Karpas-422 (cell line): ENCODE data around the gene SMC1B. TPM values are rescaled to one million over a fixed set of nuclear protein-coding genes. Genes with fewer than 3 reads are reported as not detected.
"Not testable (repeated sequence)": the region's sequence is repeated elsewhere in the genome, so short reads cannot be mapped to it uniquely, and the experiment has no call there.

Experiments used
- DNase-seq: peaks from one replicate; pipeline ENCODE4 v3.0.0-alpha.2; 2015
- H2AFZ ChIP-seq: fragments of 200-600 bp; sonication (generic); 2 replicates; pipeline ENCODE4 v1.6.1; 2014; ENCODE audit warnings: antibody characterized with exemption, low read length, mixed read lengths
- H3K27ac ChIP-seq: fragments of 200-600 bp; sonication (generic); 2 replicates; pipeline ENCODE4 v1.5.1; 2014; ENCODE audit warnings: mild to moderate bottlenecking, low read length, moderate library complexity
- H3K27me3 ChIP-seq: fragments of 200-600 bp; sonication (generic); 2 replicates; pipeline ENCODE4 v1.6.1; 2014; ENCODE audit warnings: low read length, mixed read lengths
- H3K36me3 ChIP-seq: fragments of 200-600 bp; sonication (generic); 2 replicates; pipeline ENCODE4 v1.6.1; 2014; ENCODE audit warnings: low read length, mixed read lengths; ENCODE audit not compliant: insufficient read depth
- H3K4me1 ChIP-seq: fragments of 200-600 bp; sonication (generic); 2 replicates; pipeline ENCODE4 v1.6.1; 2014; ENCODE audit warnings: mild to moderate bottlenecking, low read length, mixed read lengths
- H3K4me2 ChIP-seq: fragments of 200-600 bp; sonication (generic); 2 replicates; pipeline ENCODE4 v1.6.1; 2014; ENCODE audit warnings: low read length, low read depth, mild to moderate bottlenecking; ENCODE audit not compliant: poor library complexity, severe bottlenecking
- H3K4me3 ChIP-seq: fragments of 200-600 bp; sonication (generic); 2 replicates; pipeline ENCODE4 v1.5.1; 2014; ENCODE audit warnings: mild to moderate bottlenecking, antibody characterized with exemption, low read length, mixed read lengths
- H3K79me2 ChIP-seq: fragments of 200-600 bp; sonication (generic); 2 replicates; pipeline ENCODE4 v1.6.1; 2014; ENCODE audit warnings: mild to moderate bottlenecking, low read length, mixed read lengths
- H3K9ac ChIP-seq: fragments of 200-600 bp; sonication (generic); 2 replicates; pipeline ENCODE4 v1.6.0; 2014; ENCODE audit warnings: low read length
- H3K9me2 ChIP-seq: fragments of 200-600 bp; sonication (generic), shearing (Covaris generic); replicated peaks from 2 replicates; pipeline ENCODE4 v1.6.0; 2014; ENCODE audit warnings: mild to moderate bottlenecking, low read length, moderate library complexity; ENCODE audit not compliant: insufficient read depth
- H3K9me3 ChIP-seq: fragments of 300-700, 200-600 bp; sonication (generic); 2 replicates; pipeline ENCODE4 v1.6.1; 2014; ENCODE audit warnings: low read length, mixed read lengths
- H4K20me1 ChIP-seq: fragments of 200-600 bp; sonication (generic); 2 replicates; pipeline ENCODE4 v1.6.1; 2014; ENCODE audit warnings: mild to moderate bottlenecking, antibody characterized with exemption, low read length, low read depth; ENCODE audit not compliant: insufficient read depth
- total RNA-seq: library from RNA; depleted of rRNA; stranded (reverse); fragments of >200 nt; shearing (Covaris generic); gene quantifications from 2 replicates; pipeline ENCODE4 v1.2.3, GENCODE V29; 2014; ENCODE audit warnings: low replicate concordance

Gene SMC1B
- total RNA-seq, 1 experiment from 2014 or later, result not detected

DNA sequence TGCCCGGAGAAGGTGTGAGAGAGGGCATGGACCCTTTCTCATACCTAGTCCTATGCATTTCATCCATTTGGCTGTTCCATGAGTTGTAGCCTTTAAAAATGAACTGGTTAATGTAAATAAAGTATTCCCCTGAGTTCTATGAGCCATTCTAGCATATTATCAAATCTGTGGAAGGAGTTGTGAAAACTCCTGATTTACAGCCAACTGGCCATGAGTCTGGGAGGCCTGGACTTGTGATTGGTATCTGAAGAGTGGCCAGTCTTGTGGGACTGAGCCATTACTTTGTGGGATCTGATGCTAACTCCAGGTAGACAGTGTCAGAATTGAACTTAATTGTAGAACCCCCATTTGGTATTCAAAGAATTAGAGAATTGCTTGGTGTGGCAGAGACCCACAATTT is 55.3 kb downstream of the SMC1B start:
- Histone ChIP-seq H3K27me3 (no peaks in the 10 kb centered on the region), H3K9ac (no peak overlapping the region), H4K20me1 (no peaks in the 10 kb centered on the region), H3K27ac (no peak overlapping the region), H3K4me3 (no peak overlapping the region), H3K9me2 (no peaks in the 10 kb centered on the region), H3K9me3 (no peaks in the 10 kb centered on the region), H3K36me3 (no peaks in the 10 kb centered on the region), H3K79me2 (no peaks in the 10 kb centered on the region), H2AFZ (no peak overlapping the region), H3K4me2 (no peak overlapping the region), H3K4me1 (no peaks in the 10 kb centered on the region)
- DNase-seq, result no peak

- H3K9ac ChIP-seq, result no peak overlapping the region
- no peak for DNase-seq
- H3K9me3 ChIP-seq, result no peaks in the 10 kb centered on the region
- no peak overlapping the region for H3K4me3 ChIP-seq
- H3K9me2 ChIP-seq, result no peaks in the 10 kb centered on the region
- no peak overlapping the region for H2AFZ ChIP-seq
- no peaks in the 10 kb centered on the region for H3K27me3 ChIP-seq
- no peaks in the 10 kb centered on the region for H3K79me2 ChIP-seq
- H3K36me3 ChIP-seq, result no peaks in the 10 kb centered on the region
- no peaks in the 10 kb centered on the region for H4K20me1 ChIP-seq
- no peak overlapping the region for H3K27ac ChIP-seq
- no peak overlapping the region for H3K4me2 ChIP-seq
- no peaks in the 10 kb centered on the region for H3K4me1 ChIP-seq
Measured at GRCh38 chr22:45357490-45357889, 55.9 kb downstream of the SMC1B start.

GRCh38 chr22:45353786-45354185 is 59.6 kb downstream of the SMC1B start:
- no peak for DNase-seq
- Histone ChIP-seq H4K20me1 (no peaks in the 10 kb centered on the region), H3K9ac (no peak overlapping the region)

DNA sequence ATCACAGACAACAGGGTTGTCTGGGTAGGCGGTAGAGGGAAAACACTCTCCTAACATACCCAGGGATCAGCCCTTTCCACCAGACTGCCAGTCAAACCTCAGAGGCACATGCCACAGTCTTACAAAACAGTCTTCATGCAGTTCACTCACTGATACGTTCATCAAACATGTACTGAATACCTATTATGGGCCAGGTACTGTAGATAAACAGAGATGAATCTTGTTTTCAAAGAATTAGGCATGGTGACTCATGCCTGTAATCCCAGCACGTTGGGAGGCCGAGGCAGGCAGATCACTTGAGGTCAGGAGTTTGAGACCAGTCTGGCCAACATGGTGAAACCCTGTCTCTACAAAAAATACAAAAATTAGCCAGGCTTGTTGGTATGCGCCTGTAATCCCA is 60.6 kb downstream of the SMC1B start:
- not testable (repeated sequence) for H3K4me3 ChIP-seq, H4K20me1 ChIP-seq, H3K36me3 ChIP-seq, H3K9me2 ChIP-seq, H3K27me3 ChIP-seq, H2AFZ ChIP-seq, H3K4me1 ChIP-seq, H3K27ac ChIP-seq, H3K79me2 ChIP-seq, H3K9me3 ChIP-seq, H3K4me2 ChIP-seq, H3K9ac ChIP-seq, DNase-seq

More at GRCh38 chr22:45353786-45354185, 59.6 kb downstream of the SMC1B start:
- no peaks in the 10 kb centered on the region for H3K36me3 ChIP-seq
- no peak overlapping the region for H3K4me3 ChIP-seq
- H3K27me3 ChIP-seq, result no peaks in the 10 kb centered on the region
- H3K9me3 ChIP-seq, result no peaks in the 10 kb centered on the region
- no peaks in the 10 kb centered on the region for H3K79me2 ChIP-seq
- no peak overlapping the region for H3K27ac ChIP-seq
- no peaks in the 10 kb centered on the region for H3K9me2 ChIP-seq
- H3K4me2 ChIP-seq, result no peak overlapping the region
- no peak overlapping the region for H2AFZ ChIP-seq
- no peaks in the 10 kb centered on the region for H3K4me1 ChIP-seq

- H3K4me2 ChIP-seq, result no peak overlapping the region
- no peaks in the 10 kb centered on the region for H3K9me3 ChIP-seq
- no peak overlapping the region for H3K27ac ChIP-seq
- no peak overlapping the region for H3K9ac ChIP-seq
- H3K36me3 ChIP-seq, result no peaks in the 10 kb centered on the region
- no peak overlapping the region for H2AFZ ChIP-seq
- no peaks in the 10 kb centered on the region for H4K20me1 ChIP-seq
- no peak for DNase-seq
- no peaks in the 10 kb centered on the region for H3K79me2 ChIP-seq
- H3K9me2 ChIP-seq, result no peaks in the 10 kb centered on the region
- H3K4me1 ChIP-seq, result no peaks in the 10 kb centered on the region
- H3K4me3 ChIP-seq, result no peak overlapping the region
- H3K27me3 ChIP-seq, result no peaks in the 10 kb centered on the region
Measured at GRCh38 chr22:45351956-45352355, 61.4 kb downstream of the SMC1B start.

DNA sequence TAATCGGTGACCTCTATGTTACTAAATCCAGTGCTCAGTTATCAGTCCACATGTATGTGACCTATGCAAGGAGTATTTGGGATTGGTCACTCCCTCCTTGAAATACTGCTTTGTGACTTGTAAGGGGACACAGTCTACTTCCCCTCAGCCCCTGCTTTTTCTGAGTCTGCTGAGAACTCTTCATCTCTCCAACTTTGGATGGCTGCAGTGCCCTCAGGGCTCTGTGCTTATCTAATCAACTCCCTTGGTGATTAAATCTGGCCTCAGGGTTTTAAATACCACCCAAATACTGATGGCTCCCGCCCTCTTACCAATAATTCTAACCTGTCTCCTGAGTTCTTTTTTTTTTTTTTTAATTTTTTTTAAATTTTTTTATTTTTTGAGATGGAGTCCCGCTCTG is 63.5 kb downstream of the SMC1B start:
- Histone ChIP-seq H2AFZ (no peak overlapping the region), H3K9me2 (no peaks in the 10 kb centered on the region), H3K79me2 (no peaks in the 10 kb centered on the region), H3K4me1 (no peaks in the 10 kb centered on the region), H3K4me3 (no peak overlapping the region), H3K27me3 (no peaks in the 10 kb centered on the region), H3K36me3 (no peaks in the 10 kb centered on the region), H3K27ac (no peak overlapping the region), H3K9ac (no peak overlapping the region), H3K9me3 (no peaks in the 10 kb centered on the region), H4K20me1 (no peaks in the 10 kb centered on the region), H3K4me2 (no peak overlapping the region)
- DNase-seq, result no peak

GRCh38 chr22:45344334-45344733 is 69.1 kb downstream of the SMC1B start:
- no peak overlapping the region for H2AFZ ChIP-seq
- H3K79me2 ChIP-seq, result no peaks in the 10 kb centered on the region
- no peak overlapping the region for H3K9ac ChIP-seq
- no peaks in the 10 kb centered on the region for H3K4me1 ChIP-seq
- peaks cover 6% of the 10 kb centered on the region; the same call in 1 of the 2 replicates for H3K36me3 ChIP-seq
- DNase-seq, result no peak
- no peaks in the 10 kb centered on the region for H4K20me1 ChIP-seq
- no peaks in the 10 kb centered on the region for H3K9me2 ChIP-seq
- no peaks in the 10 kb centered on the region for H3K9me3 ChIP-seq
- H3K27ac ChIP-seq, result no peak overlapping the region
- H3K27me3 ChIP-seq, result no peaks in the 10 kb centered on the region
- H3K4me3 ChIP-seq, result no peak overlapping the region
- H3K4me2 ChIP-seq, result no peak overlapping the region

GRCh38 chr22:45343143-45343542 is 70.3 kb downstream of the SMC1B start:
- H3K4me3 ChIP-seq, result no peak overlapping the region
- no peaks in the 10 kb centered on the region for H4K20me1 ChIP-seq
- no peak for DNase-seq
- H3K27ac ChIP-seq, result no peak overlapping the region
- H2AFZ ChIP-seq, result no peak overlapping the region
- peaks cover 6% of the 10 kb centered on the region; the same call in 1 of the 2 replicates for H3K36me3 ChIP-seq
- no peaks in the 10 kb centered on the region for H3K79me2 ChIP-seq
- no peak overlapping the region for H3K9ac ChIP-seq
- H3K9me3 ChIP-seq, result no peaks in the 10 kb centered on the region
- no peak overlapping the region for H3K4me2 ChIP-seq
- no peaks in the 10 kb centered on the region for H3K27me3 ChIP-seq
- no peaks in the 10 kb centered on the region for H3K9me2 ChIP-seq
- no peaks in the 10 kb centered on the region for H3K4me1 ChIP-seq

- Histone ChIP-seq H4K20me1 (no peaks in the 10 kb centered on the region), H3K36me3 (peaks cover 6% of the 10 kb centered on the region; the same call in 1 of the 2 replicates), H3K9me3 (no peaks in the 10 kb centered on the region), H3K79me2 (no peaks in the 10 kb centered on the region), H2AFZ (no peak overlapping the region), H3K4me2 (no peak overlapping the region), H3K4me1 (no peaks in the 10 kb centered on the region), H3K9ac (no peak overlapping the region), H3K9me2 (no peaks in the 10 kb centered on the region), H3K27ac (no peak overlapping the region), H3K27me3 (no peaks in the 10 kb centered on the region), H3K4me3 (no peak overlapping the region)
- no peak for DNase-seq
Measured at GRCh38 chr22:45341498-45341897, 71.9 kb downstream of the SMC1B start.
